ENCODE measurements around the gene GREB1.

GREB1 gene

GRCh38 chr2:11647834-11648600 lies 114.2 kb downstream of the GREB1 start:
- Histone ChIP-seq H3K4me3 (ENCODE audit: insufficient read depth in 1 of 2, low read depth in 1 of 2, low read length in 2 of 2) (no peak overlapping the region), H2AK5ac (ENCODE audit: low read length, severe bottlenecking) (no peak overlapping the region), H4K91ac (ENCODE audit: low read length) (no peak overlapping the region), H3K27me3 (ENCODE audit: control insufficient read depth in 1 of 2, insufficient read depth in 1 of 2, low read length in 2 of 2) (peaks cover 48 to 59% of the 10 kb centered on the region in 2 experiments), H3K27ac (ENCODE audit: low read length, poor library complexity, severe bottlenecking) (no peak overlapping the region), H2BK120ac (ENCODE audit: low read depth, low read length) (no peak overlapping the region), H3K36me3 (ENCODE audit: control insufficient read depth in 1 of 2, insufficient read depth in 2 of 2, low read depth in 1 of 2, low read length in 2 of 2) (no peaks in the 10 kb centered on the region), H3K4ac (ENCODE audit: low read depth in 1 of 2, low read length in 2 of 2) (no peak overlapping the region), H2BK5ac (ENCODE audit: low read depth, low read length, poor library complexity, severe bottlenecking) (no peak overlapping the region), H2BK12ac (ENCODE audit: low read length in 2 of 2) (no peak overlapping the region), H3K23ac (ENCODE audit: low read length in 2 of 2) (no peak overlapping the region), H2AFZ (ENCODE audit: low read depth, low read length) (no peak overlapping the region), H3K18ac (ENCODE audit: low read depth in 1 of 2, low read length in 2 of 2) (no peak overlapping the region), H3K4me1 (ENCODE audit: control insufficient read depth, insufficient read depth, low read depth, low read length) (no peaks in the 10 kb centered on the region), H3K9me3 (ENCODE audit: control insufficient read depth, low read length) (no peaks in the 10 kb centered on the region), H3K14ac (ENCODE audit: low read length in 2 of 2) (no peak overlapping the region), H2BK15ac (ENCODE audit: low read depth, poor library complexity, severe bottlenecking) (no peak overlapping the region), H3K9ac (ENCODE audit: low read length) (no peak overlapping the region), H3K4me2 (ENCODE audit: low read length, poor library complexity, severe bottlenecking) (no peak overlapping the region), H3K79me1 (replicated peaks; ENCODE audit: low read length, poor library complexity, severe bottlenecking) (no peaks in the 10 kb centered on the region), H4K8ac (ENCODE audit: low read length) (no peak overlapping the region)
- WGBS: 32% methylated on average over 4 of the region's 7 CpGs
- DNase-seq: peak; percentile 18

GRCh38 chr2:11649093-11649492 lies 115.2 kb downstream of the GREB1 start:
- Histone ChIP-seq H3K18ac (ENCODE audit: low read depth in 1 of 2, low read length in 2 of 2) (no peak overlapping the region), H3K9me3 (ENCODE audit: control insufficient read depth, low read length) (no peaks in the 10 kb centered on the region), H2AK5ac (ENCODE audit: low read length, severe bottlenecking) (no peak overlapping the region), H3K14ac (ENCODE audit: low read length in 2 of 2) (no peak overlapping the region), H2BK15ac (ENCODE audit: low read depth, poor library complexity, severe bottlenecking) (no peak overlapping the region), H3K36me3 (ENCODE audit: control insufficient read depth in 1 of 2, insufficient read depth in 2 of 2, low read depth in 1 of 2, low read length in 2 of 2) (no peaks in the 10 kb centered on the region), H2BK12ac (ENCODE audit: low read length in 2 of 2) (no peak overlapping the region), H2BK120ac (ENCODE audit: low read depth, low read length) (no peak overlapping the region), H3K4me1 (ENCODE audit: control insufficient read depth, insufficient read depth, low read depth, low read length) (no peaks in the 10 kb centered on the region), H3K4me2 (ENCODE audit: low read length, poor library complexity, severe bottlenecking) (no peak overlapping the region), H3K23ac (ENCODE audit: low read length in 2 of 2) (no peak overlapping the region), H3K4me3 (ENCODE audit: insufficient read depth in 1 of 2, low read depth in 1 of 2, low read length in 2 of 2) (no peak overlapping the region), H3K9ac (ENCODE audit: low read length) (no peak overlapping the region), H2AFZ (ENCODE audit: low read depth, low read length) (no peak overlapping the region), H3K27me3 (ENCODE audit: control insufficient read depth in 1 of 2, insufficient read depth in 1 of 2, low read length in 2 of 2) (peaks cover 50 to 57% of the 10 kb centered on the region in 2 experiments), H3K79me1 (replicated peaks; ENCODE audit: low read length, poor library complexity, severe bottlenecking) (no peaks in the 10 kb centered on the region), H4K91ac (ENCODE audit: low read length) (no peak overlapping the region), H2BK5ac (ENCODE audit: low read depth, low read length, poor library complexity, severe bottlenecking) (no peak overlapping the region), H3K4ac (ENCODE audit: low read depth in 1 of 2, low read length in 2 of 2) (no peak overlapping the region), H3K27ac (ENCODE audit: low read length, poor library complexity, severe bottlenecking) (no peak overlapping the region), H4K8ac (ENCODE audit: low read length) (no peak overlapping the region)
- 79% methylated on average over 2 of the region's 2 CpGs for WGBS
- DNase-seq: no peak

GRCh38 chr2:11651856-11652548 lies 118.2 kb downstream of the GREB1 start:
- Histone ChIP-seq H2BK12ac (ENCODE audit: low read length in 2 of 2) (no peak overlapping the region), H2BK15ac (ENCODE audit: low read depth, poor library complexity, severe bottlenecking) (no peak overlapping the region), H3K4ac (ENCODE audit: low read depth in 1 of 2, low read length in 2 of 2) (no peak overlapping the region), H4K91ac (ENCODE audit: low read length) (no peak overlapping the region), H2BK120ac (ENCODE audit: low read depth, low read length) (no peak overlapping the region), H3K9ac (ENCODE audit: low read length) (no peak overlapping the region), H2AFZ (ENCODE audit: low read depth, low read length) (no peak overlapping the region), H3K4me2 (ENCODE audit: low read length, poor library complexity, severe bottlenecking) (no peak overlapping the region), H3K14ac (ENCODE audit: low read length in 2 of 2) (no peak overlapping the region), H3K4me1 (ENCODE audit: control insufficient read depth, insufficient read depth, low read depth, low read length) (no peaks in the 10 kb centered on the region), H3K79me1 (replicated peaks; ENCODE audit: low read length, poor library complexity, severe bottlenecking) (no peaks in the 10 kb centered on the region), H3K36me3 (ENCODE audit: control insufficient read depth in 1 of 2, insufficient read depth in 2 of 2, low read depth in 1 of 2, low read length in 2 of 2) (no peaks in the 10 kb centered on the region), H3K4me3 (ENCODE audit: insufficient read depth in 1 of 2, low read depth in 1 of 2, low read length in 2 of 2) (no peak overlapping the region), H3K27ac (ENCODE audit: low read length, poor library complexity, severe bottlenecking) (no peak overlapping the region), H3K9me3 (ENCODE audit: control insufficient read depth, low read length) (no peaks in the 10 kb centered on the region), H3K18ac (ENCODE audit: low read depth in 1 of 2, low read length in 2 of 2) (no peak overlapping the region), H2AK5ac (ENCODE audit: low read length, severe bottlenecking) (no peak overlapping the region), H3K23ac (ENCODE audit: low read length in 2 of 2) (no peak overlapping the region), H2BK5ac (ENCODE audit: low read depth, low read length, poor library complexity, severe bottlenecking) (no peak overlapping the region), H4K8ac (ENCODE audit: low read length) (no peak overlapping the region), H3K27me3 (ENCODE audit: control insufficient read depth in 1 of 2, insufficient read depth in 1 of 2, low read length in 2 of 2) (peaks cover 47 to 58% of the 10 kb centered on the region in 2 experiments)
- no peak for DNase-seq
- WGBS: 91% methylated on average over 3 of the region's 5 CpGs

GRCh38 chr2:11652553-11652952 lies 118.7 kb downstream of the GREB1 start:
- H2BK12ac ChIP-seq (ENCODE audit: low read length in 2 of 2): no peak overlapping the region
- H3K4ac ChIP-seq (ENCODE audit: low read depth in 1 of 2, low read length in 2 of 2): no peak overlapping the region
- DNase-seq: no peak
- no peak overlapping the region for H2BK5ac ChIP-seq (ENCODE audit: low read depth, low read length, poor library complexity, severe bottlenecking)
- no peak overlapping the region for H4K8ac ChIP-seq (ENCODE audit: low read length)
- H3K9ac ChIP-seq (ENCODE audit: low read length): no peak overlapping the region
- no peaks in the 10 kb centered on the region for H3K4me1 ChIP-seq (ENCODE audit: control insufficient read depth, insufficient read depth, low read depth, low read length)
- no peak overlapping the region for H2AFZ ChIP-seq (ENCODE audit: low read depth, low read length)
- H4K91ac ChIP-seq (ENCODE audit: low read length): no peak overlapping the region
- H3K36me3 ChIP-seq (ENCODE audit: control insufficient read depth in 1 of 2, insufficient read depth in 2 of 2, low read depth in 1 of 2, low read length in 2 of 2): no peaks in the 10 kb centered on the region
- H2BK15ac ChIP-seq (ENCODE audit: low read depth, poor library complexity, severe bottlenecking): no peak overlapping the region
- H3K79me1 ChIP-seq (replicated peaks; ENCODE audit: low read length, poor library complexity, severe bottlenecking): no peaks in the 10 kb centered on the region
- no peak overlapping the region for H3K4me2 ChIP-seq (ENCODE audit: low read length, poor library complexity, severe bottlenecking)
- H3K14ac ChIP-seq (ENCODE audit: low read length in 2 of 2): no peak overlapping the region
- no peak overlapping the region for H2BK120ac ChIP-seq (ENCODE audit: low read depth, low read length)
- H3K9me3 ChIP-seq (ENCODE audit: control insufficient read depth, low read length): no peaks in the 10 kb centered on the region
- no peak overlapping the region for H2AK5ac ChIP-seq (ENCODE audit: low read length, severe bottlenecking)
- H3K4me3 ChIP-seq (ENCODE audit: insufficient read depth in 1 of 2, low read depth in 1 of 2, low read length in 2 of 2): no peak overlapping the region
- 76% methylated on average over 2 of the region's 3 CpGs for WGBS
- H3K27me3 ChIP-seq (ENCODE audit: control insufficient read depth in 1 of 2, insufficient read depth in 1 of 2, low read length in 2 of 2): peaks cover 47 to 60% of the 10 kb centered on the region in 2 experiments
- H3K23ac ChIP-seq (ENCODE audit: low read length in 2 of 2): no peak overlapping the region
- no peak overlapping the region for H3K27ac ChIP-seq (ENCODE audit: low read length, poor library complexity, severe bottlenecking)
- H3K18ac ChIP-seq (ENCODE audit: low read depth in 1 of 2, low read length in 2 of 2): no peak overlapping the region

All from mesenchymal stem cell (in vitro differentiated cells and primary cell).